GM12865 (cell line): ENCODE data around the gene CACNG4.
"Not testable (repeated sequence)": the region's sequence is repeated elsewhere in the genome, so short reads cannot be mapped to it uniquely, and the experiment has no call there.

Experiments
- DNase-seq: peaks from one replicate; pipeline ENCODE4 v3.0.0; 2010; ENCODE audit warnings: low read depth
- H3K4me3 ChIP-seq: 2 replicates; pipeline ENCODE4 v1.5.1; 2011; ENCODE audit warnings: mild to moderate bottlenecking, low read depth, low read length, control low read depth
- TF ChIP-seq, protein P1 (sequence below): IDR thresholded peaks from 2 replicates; pipeline ENCODE4 v1.5.1; 2011; ENCODE audit warnings: low read length, control low read depth, low read depth, inconsistent platforms; ENCODE audit not compliant: insufficient read depth; ENCODE audit errors: missing control alignments

Gene CACNG4

DNA sequence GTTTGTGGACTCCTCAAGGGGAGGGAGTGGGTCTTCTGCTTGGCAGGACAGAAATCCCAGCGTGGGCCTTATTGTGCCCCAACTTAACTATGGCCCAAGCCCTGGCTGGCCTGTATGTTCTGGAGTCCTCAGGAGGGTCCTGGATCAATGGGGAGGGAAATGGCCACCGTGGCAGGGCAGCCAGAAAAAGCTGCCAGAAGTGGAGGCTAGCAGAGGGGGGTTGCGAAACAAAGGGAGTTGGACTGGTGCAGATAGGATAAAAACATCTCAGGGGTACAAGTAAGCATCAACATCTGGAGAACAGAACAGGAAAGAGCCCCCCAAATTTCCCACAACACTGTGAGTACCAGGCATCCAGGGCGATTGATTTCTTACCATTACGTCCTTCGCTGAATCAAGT lies 76.1 kb downstream of the CACNG4 start:
- TF ChIP-seq, protein P1, sequence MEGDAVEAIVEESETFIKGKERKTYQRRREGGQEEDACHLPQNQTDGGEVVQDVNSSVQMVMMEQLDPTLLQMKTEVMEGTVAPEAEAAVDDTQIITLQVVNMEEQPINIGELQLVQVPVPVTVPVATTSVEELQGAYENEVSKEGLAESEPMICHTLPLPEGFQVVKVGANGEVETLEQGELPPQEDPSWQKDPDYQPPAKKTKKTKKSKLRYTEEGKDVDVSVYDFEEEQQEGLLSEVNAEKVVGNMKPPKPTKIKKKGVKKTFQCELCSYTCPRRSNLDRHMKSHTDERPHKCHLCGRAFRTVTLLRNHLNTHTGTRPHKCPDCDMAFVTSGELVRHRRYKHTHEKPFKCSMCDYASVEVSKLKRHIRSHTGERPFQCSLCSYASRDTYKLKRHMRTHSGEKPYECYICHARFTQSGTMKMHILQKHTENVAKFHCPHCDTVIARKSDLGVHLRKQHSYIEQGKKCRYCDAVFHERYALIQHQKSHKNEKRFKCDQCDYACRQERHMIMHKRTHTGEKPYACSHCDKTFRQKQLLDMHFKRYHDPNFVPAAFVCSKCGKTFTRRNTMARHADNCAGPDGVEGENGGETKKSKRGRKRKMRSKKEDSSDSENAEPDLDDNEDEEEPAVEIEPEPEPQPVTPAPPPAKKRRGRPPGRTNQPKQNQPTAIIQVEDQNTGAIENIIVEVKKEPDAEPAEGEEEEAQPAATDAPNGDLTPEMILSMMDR: no peak

DNA sequence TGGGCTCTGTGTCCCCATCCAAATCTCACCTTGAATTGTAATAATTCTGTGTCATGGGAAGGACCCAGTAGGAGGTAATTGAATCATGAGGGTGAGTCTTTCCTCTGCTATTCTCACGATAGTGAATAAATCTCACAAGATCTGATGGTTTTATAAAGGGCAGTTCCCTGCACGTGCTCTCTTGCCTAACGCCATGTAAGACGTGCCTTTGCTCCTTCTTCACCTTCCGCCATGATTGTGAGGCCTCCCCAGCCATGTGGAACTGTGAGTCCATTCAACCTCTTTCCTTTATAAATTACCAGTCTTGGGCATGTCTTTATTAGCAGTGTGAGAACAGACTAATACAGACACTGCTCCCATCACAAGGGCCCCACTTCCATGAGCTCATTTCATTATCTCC lies 76.6 kb downstream of the CACNG4 start:
- not testable (repeated sequence) for H3K4me3 ChIP-seq, DNase-seq

More for the DNA sequence above, 76.1 kb downstream of the CACNG4 start:
- no peak overlapping the region for H3K4me3 ChIP-seq
- no peak for DNase-seq

DNA sequence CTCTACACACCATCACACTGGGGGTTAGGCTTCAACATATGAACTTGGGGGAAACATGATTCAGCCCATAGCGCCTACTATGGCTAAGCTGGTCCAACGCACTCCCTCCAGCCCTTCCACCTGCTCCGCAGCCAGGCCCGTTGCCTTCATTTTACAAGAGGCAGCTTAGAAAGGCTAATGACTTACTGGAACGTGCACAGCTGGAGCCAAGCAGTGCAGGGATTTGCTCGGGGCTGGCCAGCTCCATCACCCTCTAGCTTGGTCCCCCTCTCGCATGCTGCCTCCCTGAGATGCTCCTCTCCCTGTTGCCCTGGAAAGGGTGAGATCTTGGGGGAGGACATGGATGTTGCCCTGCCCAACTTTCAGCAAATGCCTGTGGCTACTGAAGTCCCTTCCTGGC lies 77.0 kb downstream of the CACNG4 start:
- no peak overlapping the region for H3K4me3 ChIP-seq
- no peak for DNase-seq
- TF ChIP-seq, protein P1: no peak

DNA sequence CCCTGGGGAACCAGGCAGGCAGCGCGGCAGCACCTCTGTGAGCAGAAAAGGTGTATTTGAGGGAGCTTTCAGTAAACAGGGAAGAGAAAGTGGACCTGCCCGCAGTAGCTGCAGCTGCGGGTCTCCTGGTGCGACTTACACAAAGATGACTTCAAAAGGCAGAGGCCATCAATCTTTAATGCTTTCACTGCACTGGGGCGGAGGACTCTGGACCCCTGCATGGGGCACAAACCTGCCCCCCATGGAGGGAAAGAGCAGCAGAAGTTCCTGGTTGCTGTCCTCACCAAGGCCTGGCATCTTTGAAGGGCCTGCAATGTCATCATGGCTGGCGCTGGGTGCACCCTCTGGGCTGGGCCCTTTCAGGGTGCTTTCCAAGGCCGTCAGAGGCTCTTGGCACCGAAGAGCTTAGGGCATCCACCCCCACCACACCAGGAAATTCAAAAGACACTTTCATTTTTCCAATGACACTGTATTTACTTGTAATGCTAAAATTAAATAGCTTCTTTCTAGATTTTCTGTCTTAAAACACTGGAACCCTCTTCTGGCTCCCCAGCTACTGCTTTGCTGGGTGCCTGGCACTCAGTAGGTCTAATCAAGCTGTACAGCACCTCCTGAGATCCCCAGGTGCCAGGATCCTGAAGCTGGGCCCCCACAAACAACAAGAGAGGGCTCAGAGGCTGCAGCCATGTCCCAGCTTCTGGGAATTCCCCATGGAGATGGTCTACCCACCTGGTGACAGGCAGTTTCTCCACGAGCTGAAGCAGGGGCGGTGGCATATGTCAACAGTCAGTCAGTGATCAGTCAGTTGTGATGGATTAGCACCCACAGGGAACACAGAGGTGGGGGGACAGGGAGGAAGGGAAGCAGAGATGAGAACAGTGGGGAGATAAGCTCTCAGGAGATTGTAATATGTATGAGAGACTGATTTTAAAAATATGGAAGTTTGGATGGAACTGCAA lies 77.7 kb downstream of the CACNG4 start:
- no peak overlapping the region for H3K4me3 ChIP-seq
- peak; percentile 30 for DNase-seq
- TF ChIP-seq, protein P1: no peak

DNA sequence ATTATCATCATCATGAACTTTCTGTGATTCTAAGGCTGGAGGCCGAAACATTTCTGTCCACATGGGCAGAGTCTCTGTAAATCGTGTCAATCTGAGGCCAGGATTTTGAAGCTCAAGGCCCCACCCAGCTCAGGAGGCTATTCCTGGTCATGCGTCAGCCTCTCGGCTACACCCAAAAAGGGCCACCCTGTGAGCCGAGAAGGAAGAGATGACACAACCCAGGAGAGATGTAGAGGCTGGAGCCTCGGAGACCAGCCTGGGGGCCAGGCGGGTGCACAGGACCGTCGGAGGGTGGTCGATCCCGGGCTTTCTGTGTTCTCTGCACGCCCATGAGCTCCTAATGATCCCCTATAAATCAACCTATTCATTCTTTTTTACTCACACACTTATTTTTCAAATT lies 78.8 kb downstream of the CACNG4 start:
- TF ChIP-seq, protein P1: no peak
- H3K4me3 ChIP-seq: no peak overlapping the region

DNA sequence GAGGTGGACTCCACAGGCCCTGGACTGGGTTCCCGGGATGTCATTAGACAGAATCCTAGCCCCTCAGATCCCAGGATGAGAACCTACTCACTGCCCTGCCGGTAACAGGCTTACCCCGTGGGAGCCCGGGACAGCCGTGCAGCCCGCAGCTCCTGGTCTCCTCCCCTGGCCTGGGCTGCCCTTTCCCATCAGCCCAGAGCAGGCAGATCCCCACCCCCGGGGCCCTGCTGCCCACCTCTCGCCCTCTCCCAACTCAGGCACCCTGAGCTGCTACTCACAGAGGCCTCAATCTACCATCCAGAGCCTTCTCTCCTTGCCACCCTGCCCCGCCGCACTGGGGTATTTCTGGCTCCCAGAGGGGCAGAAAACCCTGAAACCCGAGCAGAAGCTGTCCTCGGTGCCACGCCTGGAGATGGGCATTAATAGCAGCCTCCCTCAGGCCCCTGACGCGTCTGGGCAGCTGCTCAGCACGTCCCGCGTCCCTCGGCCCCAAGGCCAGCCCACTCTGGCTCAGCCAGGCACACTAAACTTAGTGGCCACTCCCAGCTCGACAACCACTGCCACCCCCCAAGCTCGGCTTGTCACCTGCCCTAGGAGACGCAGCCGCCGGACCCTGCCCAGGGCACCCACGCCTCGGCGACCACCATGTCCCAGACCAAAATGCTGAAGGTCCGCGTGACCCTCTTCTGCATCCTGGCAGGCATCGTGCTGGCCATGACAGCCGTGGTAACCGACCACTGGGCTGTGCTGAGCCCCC lies 79.7 kb downstream of the CACNG4 start, which contains the start of gene CACNG1:
CACNG1 (plus strand) TSS at position 539 of the 757 bp plus-strand sequence; CDS start at position 646, 107 bp downstream.
- H3K4me3 ChIP-seq: no peak within 1 kb of the TSS
- no peak for DNase-seq
- TF ChIP-seq, protein P1: no peak

More for the DNA sequence above, 78.8 kb downstream of the CACNG4 start:
- no peak for DNase-seq

DNA sequence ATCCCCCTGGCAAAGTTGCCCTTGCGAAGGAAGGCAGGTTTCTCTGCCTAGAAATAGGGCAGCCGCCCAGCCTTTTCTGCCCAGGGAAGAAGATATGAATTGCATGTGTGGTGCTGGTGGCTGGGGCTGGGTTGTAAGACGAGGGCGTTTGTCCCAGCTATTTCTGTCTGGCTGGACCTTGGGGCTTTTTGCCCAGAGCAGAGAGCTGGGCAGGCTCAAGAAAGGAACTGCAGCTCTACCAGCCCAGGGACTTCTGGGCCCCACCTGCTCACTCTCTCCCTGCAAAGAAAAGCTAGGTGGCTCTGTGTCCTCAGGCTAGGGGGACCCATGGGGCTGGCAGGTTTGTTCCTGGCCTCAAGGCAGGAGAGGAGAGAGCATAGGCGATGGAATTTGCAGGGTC lies 80.4 kb downstream of the CACNG4 start:
- H3K4me3 ChIP-seq: no peak overlapping the region
- TF ChIP-seq, protein P1: no peak
- no peak for DNase-seq
